Measurements from ENCODE around the gene ATG16L1. TPM values are rescaled to one million over a fixed set of nuclear protein-coding genes. Genes with fewer than 3 reads are reported as not detected.
A peak's percentile ranks its signal among the peaks of the same experiment; 100 is the strongest.

ATG16L1 gene
- 10 to 100 TPM; 20.8 to 36.1 (median 35.9) TPM for total RNA-seq

DNA sequence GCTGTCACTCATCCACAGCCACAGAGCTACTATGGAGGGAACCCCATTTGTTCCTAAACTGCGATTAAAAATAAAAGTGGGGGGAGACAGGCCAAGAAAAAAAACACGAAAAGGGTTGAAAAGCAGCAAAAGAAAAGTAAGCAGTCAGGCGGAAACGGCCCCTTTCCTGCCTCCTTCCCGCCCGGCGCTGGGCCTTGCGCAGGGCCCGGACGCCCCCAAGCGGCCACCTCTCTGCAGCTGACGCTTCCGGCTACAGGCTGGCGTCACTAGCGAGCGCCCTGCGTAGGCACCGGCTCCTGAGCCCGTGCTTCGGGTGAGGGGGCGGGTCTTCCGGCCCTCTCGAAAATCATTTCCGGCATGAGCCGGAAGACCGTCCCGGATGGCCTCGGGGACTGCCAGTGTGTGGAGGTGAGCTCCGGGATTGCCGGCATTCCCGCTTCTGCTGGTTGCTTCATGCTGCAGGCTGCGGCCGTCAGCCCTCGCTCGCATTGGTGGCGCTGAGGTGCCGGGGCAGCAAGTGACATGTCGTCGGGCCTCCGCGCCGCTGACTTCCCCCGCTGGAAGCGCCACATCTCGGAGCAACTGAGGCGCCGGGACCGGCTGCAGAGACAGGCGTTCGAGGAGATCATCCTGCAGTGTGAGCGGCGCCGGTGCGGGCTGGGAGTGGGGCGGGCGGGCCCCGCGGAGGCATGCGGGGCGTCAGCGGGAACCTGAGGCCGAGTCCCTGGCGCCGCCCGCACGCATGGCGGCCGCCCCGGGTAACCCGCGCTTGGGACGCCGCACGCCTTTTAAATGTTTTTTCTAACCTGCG is at the start of gene ATG16L1:
ATG16L1 (plus strand) TSS at position 368 of the 811 bp plus-strand sequence; CDS start at position 523, 155 bp downstream.
- H3K4me1 ChIP-seq, result peaks cover 15 to 26% of the 10 kb centered on the region in 2 donors
- TF ChIP-seq, protein P1, sequence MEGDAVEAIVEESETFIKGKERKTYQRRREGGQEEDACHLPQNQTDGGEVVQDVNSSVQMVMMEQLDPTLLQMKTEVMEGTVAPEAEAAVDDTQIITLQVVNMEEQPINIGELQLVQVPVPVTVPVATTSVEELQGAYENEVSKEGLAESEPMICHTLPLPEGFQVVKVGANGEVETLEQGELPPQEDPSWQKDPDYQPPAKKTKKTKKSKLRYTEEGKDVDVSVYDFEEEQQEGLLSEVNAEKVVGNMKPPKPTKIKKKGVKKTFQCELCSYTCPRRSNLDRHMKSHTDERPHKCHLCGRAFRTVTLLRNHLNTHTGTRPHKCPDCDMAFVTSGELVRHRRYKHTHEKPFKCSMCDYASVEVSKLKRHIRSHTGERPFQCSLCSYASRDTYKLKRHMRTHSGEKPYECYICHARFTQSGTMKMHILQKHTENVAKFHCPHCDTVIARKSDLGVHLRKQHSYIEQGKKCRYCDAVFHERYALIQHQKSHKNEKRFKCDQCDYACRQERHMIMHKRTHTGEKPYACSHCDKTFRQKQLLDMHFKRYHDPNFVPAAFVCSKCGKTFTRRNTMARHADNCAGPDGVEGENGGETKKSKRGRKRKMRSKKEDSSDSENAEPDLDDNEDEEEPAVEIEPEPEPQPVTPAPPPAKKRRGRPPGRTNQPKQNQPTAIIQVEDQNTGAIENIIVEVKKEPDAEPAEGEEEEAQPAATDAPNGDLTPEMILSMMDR (IDR thresholded peaks at IDR 0.05 in 4 of 5, conservative IDR thresholded peaks at IDR 0.05 in 1 of 5), result peak; percentile 85 to 95 (median 87)
- peak; percentile 49 to 74 for TF ChIP-seq POLR2A (IDR thresholded peaks at IDR 0.05)
- ATAC-seq, result peak; percentile 97 to 98
- peaks cover 0 to 10% of the 10 kb centered on the region in 2 donors for H3K36me3 ChIP-seq
- intact Hi-C loops (cut with DNase I; ENCODE audit: low total_unique reads), result loop anchor here (1.0 to 10.0 kb wide), 5 partner anchors 398 to 1467 kb away; partner anchors contain the start of genes COPS7B, GIGYF2 and PDE6D
- peak within 1 kb of the TSS; percentile 79 to 96 (median 94) for H3K27ac ChIP-seq
- in situ Hi-C loops (cut with MboI; ENCODE audit: low sequenced_read_pairs in 4 of 4), result loop anchor here in 3 of 4 donors (10.0 kb wide), 3 partner anchors 397 to 647 kb away; no protein-coding TSS in a partner anchor
- no peaks in the 10 kb centered on the region for H3K27me3 ChIP-seq
- H3K9me3 ChIP-seq, result no peaks in the 10 kb centered on the region
- H3K4me3 ChIP-seq, result peak within 1 kb of the TSS; percentile 89 to 99 (median 97)
- DNase-seq, result peak; percentile 91 to 93

DNA sequence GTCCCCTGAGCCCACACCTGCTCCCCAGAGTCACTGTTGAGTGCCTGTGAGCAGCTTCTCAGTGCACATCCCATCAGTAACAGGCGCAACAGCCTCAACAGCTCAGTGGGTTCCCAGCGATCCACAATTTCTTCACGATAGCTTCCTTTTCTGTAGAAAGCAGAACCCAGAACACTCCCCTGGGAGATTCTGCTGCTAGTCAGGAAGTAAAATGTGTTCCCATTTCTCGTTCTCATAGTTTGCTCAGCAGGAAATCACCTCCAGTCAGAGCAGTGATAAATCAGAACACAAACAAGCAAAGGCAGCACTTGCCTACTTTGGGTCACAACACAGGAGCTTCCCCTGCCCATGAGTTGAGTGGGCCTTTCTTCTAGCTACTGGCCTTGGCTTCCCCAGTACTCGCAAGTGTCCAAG is 48.9 kb upstream of the ATG16L1 start:
- Histone ChIP-seq H3K9me3 (peaks cover 0 to 5% (median 0%) of the 10 kb centered on the region in 3 donors), H3K4me1 (no peaks in the 10 kb centered on the region), H3K4me3 (no peak overlapping the region), H3K27me3 (no peaks in the 10 kb centered on the region), H3K36me3 (no peaks in the 10 kb centered on the region), H3K27ac (no peak overlapping the region)
- DNase-seq (no peak), ATAC-seq (no peak)
- in situ Hi-C loops (cut with MboI; ENCODE audit: low sequenced_read_pairs in 4 of 4) (no loop called here), intact Hi-C loops (cut with DNase I; ENCODE audit: low total_unique reads) (no loop called here)
- no peak for TF ChIP-seq POLR2A (IDR thresholded peaks at IDR 0.05)
- TF ChIP-seq, protein P1 (IDR thresholded peaks at IDR 0.05 in 4 of 5, conservative IDR thresholded peaks at IDR 0.05 in 1 of 5), result no peak

DNA sequence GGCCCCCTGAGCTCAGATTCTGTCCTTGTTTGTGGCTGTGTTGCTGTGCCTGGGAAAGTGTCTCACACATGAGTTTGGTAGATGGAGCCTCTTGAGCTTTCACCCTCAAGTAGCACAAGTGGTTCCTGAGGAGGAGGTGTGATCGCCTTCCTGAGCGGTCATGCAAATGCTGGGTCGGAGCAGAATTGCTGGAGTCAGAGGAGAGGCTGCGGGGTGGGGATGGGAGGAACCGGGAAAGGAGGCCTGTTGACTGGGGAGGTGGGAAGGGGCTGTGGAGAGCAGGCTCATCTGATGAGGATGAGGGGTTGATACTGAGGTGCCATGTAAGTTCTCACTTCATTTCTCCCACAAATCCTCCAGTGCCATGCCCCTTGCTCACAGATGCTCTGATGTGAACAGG is 48.4 kb upstream of the ATG16L1 start:
- no peak overlapping the region for H3K4me3 ChIP-seq
- no peaks in the 10 kb centered on the region for H3K36me3 ChIP-seq
- DNase-seq (no peak), ATAC-seq (no peak)
- H3K27ac ChIP-seq, result no peak overlapping the region
- intact Hi-C loops (cut with DNase I; ENCODE audit: low total_unique reads) (no loop called here), in situ Hi-C loops (cut with MboI; ENCODE audit: low sequenced_read_pairs in 4 of 4) (no loop called here)
- TF ChIP-seq, protein P1 (IDR thresholded peaks at IDR 0.05 in 4 of 5, conservative IDR thresholded peaks at IDR 0.05 in 1 of 5), result no peak
- no peak for TF ChIP-seq POLR2A (IDR thresholded peaks at IDR 0.05)
- no peaks in the 10 kb centered on the region for H3K4me1 ChIP-seq
- H3K27me3 ChIP-seq, result no peaks in the 10 kb centered on the region
- peaks cover 0 to 5% (median 0%) of the 10 kb centered on the region in 3 donors for H3K9me3 ChIP-seq

DNA sequence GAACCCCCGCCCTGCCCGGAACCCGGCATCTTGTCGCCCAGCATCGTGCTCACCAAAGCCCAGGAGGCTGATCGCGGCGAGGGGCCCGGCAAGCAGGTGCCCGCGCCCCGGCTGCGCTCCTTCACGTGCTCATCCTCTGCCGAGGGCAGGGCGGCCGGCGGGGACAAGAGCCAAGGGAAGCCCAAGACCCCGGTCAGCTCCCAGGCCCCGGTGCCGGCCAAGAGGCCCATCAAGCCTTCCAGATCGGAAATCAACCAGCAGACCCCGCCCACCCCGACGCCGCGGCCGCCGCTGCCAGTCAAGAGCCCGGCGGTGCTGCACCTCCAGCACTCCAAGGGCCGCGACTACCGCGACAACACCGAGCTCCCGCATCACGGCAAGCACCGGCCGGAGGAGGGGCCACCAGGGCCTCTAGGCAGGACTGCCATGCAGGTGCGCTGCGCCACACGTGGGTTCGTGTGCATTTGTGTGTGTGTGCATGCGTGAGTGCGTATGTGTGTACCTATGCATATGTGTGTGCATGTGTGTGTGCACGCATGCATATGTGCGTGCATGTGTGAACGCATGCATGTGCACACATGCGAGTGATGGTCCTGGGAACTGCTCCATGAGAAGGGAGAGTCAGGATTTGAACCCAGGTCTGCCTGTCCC is 47.1 kb upstream of the ATG16L1 start:
- Histone ChIP-seq H3K4me1 (no peaks in the 10 kb centered on the region), H3K4me3 (no peak overlapping the region), H3K9me3 (peaks cover 0 to 5% (median 0%) of the 10 kb centered on the region in 3 donors), H3K27ac (no peak overlapping the region), H3K27me3 (no peaks in the 10 kb centered on the region), H3K36me3 (no peaks in the 10 kb centered on the region)
- TF ChIP-seq, protein P1 (IDR thresholded peaks at IDR 0.05 in 4 of 5, conservative IDR thresholded peaks at IDR 0.05 in 1 of 5), result no peak
- no peak for TF ChIP-seq POLR2A (IDR thresholded peaks at IDR 0.05)
- ATAC-seq (no peak), DNase-seq (no peak)
- in situ Hi-C loops (cut with MboI; ENCODE audit: low sequenced_read_pairs in 4 of 4) (no loop called here), intact Hi-C loops (cut with DNase I; ENCODE audit: low total_unique reads) (no loop called here)

All from gastrocnemius medialis (tissue), 4 donors.